ENCODE results near the gene RFX3.

RFX3 gene

GRCh38 chr9:3525836-3526164, at the start of gene RFX3:
Gene RFX3 (minus strand): TSS chr9:3526001. CDS start chr9:3395588, 130,413 bp downstream.
- peak within 1 kb of the TSS; percentile 100 for H3K27ac Mint-ChIP-seq
- peaks cover 23% of the 10 kb centered on the region for H3K36me3 Mint-ChIP-seq (ENCODE audit: low read depth)
- no peaks in the 10 kb centered on the region for H3K9me3 Mint-ChIP-seq
- H3K4me3 Mint-ChIP-seq, result peak within 1 kb of the TSS; percentile 93
- no peaks in the 10 kb centered on the region for H3K27me3 Mint-ChIP-seq
- peaks cover 68% of the 10 kb centered on the region for H3K4me1 Mint-ChIP-seq (ENCODE audit: low read depth)

GRCh38 chr9:3571500-3571899, 45.7 kb upstream of the RFX3 start:
- Mint-ChIP-seq H3K4me1 (ENCODE audit: low read depth) (no peaks in the 10 kb centered on the region), H3K4me3 (no peak overlapping the region), H3K27me3 (no peaks in the 10 kb centered on the region), H3K9me3 (no peaks in the 10 kb centered on the region), H3K27ac (no peak overlapping the region), H3K36me3 (ENCODE audit: low read depth) (peaks cover 3% of the 10 kb centered on the region)

GRCh38 chr9:3569529-3569928, 43.7 kb upstream of the RFX3 start:
- Mint-ChIP-seq H3K27ac (no peak overlapping the region), H3K4me1 (ENCODE audit: low read depth) (no peaks in the 10 kb centered on the region), H3K4me3 (no peak overlapping the region), H3K36me3 (ENCODE audit: low read depth) (peaks cover 3% of the 10 kb centered on the region), H3K27me3 (no peaks in the 10 kb centered on the region), H3K9me3 (no peaks in the 10 kb centered on the region)

- Mint-ChIP-seq H3K36me3 (ENCODE audit: low read depth) (peaks cover 3% of the 10 kb centered on the region), H3K4me1 (ENCODE audit: low read depth) (no peaks in the 10 kb centered on the region), H3K4me3 (no peak overlapping the region), H3K9me3 (no peaks in the 10 kb centered on the region), H3K27ac (no peak overlapping the region), H3K27me3 (no peaks in the 10 kb centered on the region)
Observed at GRCh38 chr9:3567988-3568387, 42.2 kb upstream of the RFX3 start.

- H3K9me3 Mint-ChIP-seq, result no peaks in the 10 kb centered on the region
- no peak overlapping the region for H3K27ac Mint-ChIP-seq
- H3K4me1 Mint-ChIP-seq (ENCODE audit: low read depth), result no peaks in the 10 kb centered on the region
- peaks cover 24% of the 10 kb centered on the region for H3K36me3 Mint-ChIP-seq (ENCODE audit: low read depth)
- H3K27me3 Mint-ChIP-seq, result no peaks in the 10 kb centered on the region
- no peak overlapping the region for H3K4me3 Mint-ChIP-seq
Observed at GRCh38 chr9:3553076-3553765, 27.4 kb upstream of the RFX3 start.

- Mint-ChIP-seq H3K9me3 (no peaks in the 10 kb centered on the region), H3K36me3 (ENCODE audit: low read depth) (peaks cover 10% of the 10 kb centered on the region), H3K27ac (no peak overlapping the region), H3K4me1 (ENCODE audit: low read depth) (peaks cover 5% of the 10 kb centered on the region), H3K27me3 (no peaks in the 10 kb centered on the region), H3K4me3 (no peak overlapping the region)
Observed at GRCh38 chr9:3549225-3549624, 23.4 kb upstream of the RFX3 start.

GRCh38 chr9:3548648-3549047, 22.8 kb upstream of the RFX3 start:
- Mint-ChIP-seq H3K27me3 (no peaks in the 10 kb centered on the region), H3K27ac (no peak overlapping the region), H3K4me1 (ENCODE audit: low read depth) (peaks cover 11% of the 10 kb centered on the region), H3K4me3 (no peak overlapping the region), H3K36me3 (ENCODE audit: low read depth) (peaks cover 10% of the 10 kb centered on the region), H3K9me3 (no peaks in the 10 kb centered on the region)

GRCh38 chr9:3541206-3541605, 15.4 kb upstream of the RFX3 start:
- no peak overlapping the region for H3K27ac Mint-ChIP-seq
- no peaks in the 10 kb centered on the region for H3K27me3 Mint-ChIP-seq
- peaks cover 27% of the 10 kb centered on the region for H3K4me1 Mint-ChIP-seq (ENCODE audit: low read depth)
- no peaks in the 10 kb centered on the region for H3K9me3 Mint-ChIP-seq
- H3K4me3 Mint-ChIP-seq, result no peak overlapping the region
- no peaks in the 10 kb centered on the region for H3K36me3 Mint-ChIP-seq (ENCODE audit: low read depth)

- Mint-ChIP-seq H3K9me3 (no peaks in the 10 kb centered on the region), H3K27me3 (no peaks in the 10 kb centered on the region), H3K36me3 (ENCODE audit: low read depth) (peaks cover 22% of the 10 kb centered on the region), H3K27ac (peak overlapping the region; percentile 58), H3K4me1 (ENCODE audit: low read depth) (peaks cover 39% of the 10 kb centered on the region), H3K4me3 (peak overlapping the region; percentile 30)
Observed at GRCh38 chr9:3534614-3535404, 9.0 kb upstream of the RFX3 start.

- Mint-ChIP-seq H3K36me3 (ENCODE audit: low read depth) (peaks cover 35% of the 10 kb centered on the region), H3K4me3 (no peak overlapping the region), H3K27ac (no peak overlapping the region), H3K27me3 (no peaks in the 10 kb centered on the region), H3K4me1 (ENCODE audit: low read depth) (peaks cover 65% of the 10 kb centered on the region), H3K9me3 (no peaks in the 10 kb centered on the region)
Observed at GRCh38 chr9:3532158-3532557, 6.4 kb upstream of the RFX3 start.

GRCh38 chr9:3528451-3528850, 2.6 kb upstream of the RFX3 start:
- Mint-ChIP-seq H3K9me3 (no peaks in the 10 kb centered on the region), H3K27ac (peak overlapping the region; percentile 100), H3K4me1 (ENCODE audit: low read depth) (peaks cover 55% of the 10 kb centered on the region), H3K36me3 (ENCODE audit: low read depth) (peaks cover 35% of the 10 kb centered on the region), H3K27me3 (no peaks in the 10 kb centered on the region), H3K4me3 (peak overlapping the region; percentile 93)

GRCh38 chr9:3526997-3527940, 1.5 kb upstream of the RFX3 start:
- Mint-ChIP-seq H3K4me1 (ENCODE audit: low read depth) (peaks cover 67% of the 10 kb centered on the region), H3K27me3 (no peaks in the 10 kb centered on the region), H3K9me3 (no peaks in the 10 kb centered on the region), H3K27ac (peak overlapping the region; percentile 100), H3K36me3 (ENCODE audit: low read depth) (peaks cover 31% of the 10 kb centered on the region), H3K4me3 (peak overlapping the region; percentile 93)

GRCh38 chr9:3526165-3526996, 580 bp upstream of the RFX3 start:
- H3K4me3 Mint-ChIP-seq, result peak overlapping the region; percentile 93
- no peaks in the 10 kb centered on the region for H3K9me3 Mint-ChIP-seq
- H3K4me1 Mint-ChIP-seq (ENCODE audit: low read depth), result peaks cover 70% of the 10 kb centered on the region
- peak overlapping the region; percentile 100 for H3K27ac Mint-ChIP-seq
- no peaks in the 10 kb centered on the region for H3K27me3 Mint-ChIP-seq
- H3K36me3 Mint-ChIP-seq (ENCODE audit: low read depth), result peaks cover 28% of the 10 kb centered on the region
